Gastrocnemius medialis (tissue), 4 donors: ENCODE results near the gene DYNLT1.

ENCODE experiments used
- POLR2A ChIP-seq, 2 donors: fragments of 450-650 bp; IDR thresholded peaks; one replicate each; pipeline ENCODE4 v1.6.1; 2017; ENCODE audit warnings: antibody characterized with exemption in 2 of 2, mild to moderate bottlenecking in 2 of 2, moderate library complexity in 2 of 2
- TF ChIP-seq, protein P1 (sequence below), 5 experiments: fragments of 450-650 bp in 3 of 5; fragments of 200-600 bp in 2 of 5; sonication (generic) in 2 of 5; IDR thresholded peaks in 4 of 5; conservative IDR thresholded peaks in 1 of 5; 1 replicate in 4 of 5; 2 replicates in 1 of 5; pipeline ENCODE4 v1.5.1; 2016 to 2019; ENCODE audit warnings: antibody characterized with exemption in 5 of 5, mild to moderate bottlenecking in 3 of 5, moderate library complexity in 3 of 5

- TF ChIP-seq POLR2A (IDR thresholded peaks at IDR 0.05), result no peak
- TF ChIP-seq, protein P1, sequence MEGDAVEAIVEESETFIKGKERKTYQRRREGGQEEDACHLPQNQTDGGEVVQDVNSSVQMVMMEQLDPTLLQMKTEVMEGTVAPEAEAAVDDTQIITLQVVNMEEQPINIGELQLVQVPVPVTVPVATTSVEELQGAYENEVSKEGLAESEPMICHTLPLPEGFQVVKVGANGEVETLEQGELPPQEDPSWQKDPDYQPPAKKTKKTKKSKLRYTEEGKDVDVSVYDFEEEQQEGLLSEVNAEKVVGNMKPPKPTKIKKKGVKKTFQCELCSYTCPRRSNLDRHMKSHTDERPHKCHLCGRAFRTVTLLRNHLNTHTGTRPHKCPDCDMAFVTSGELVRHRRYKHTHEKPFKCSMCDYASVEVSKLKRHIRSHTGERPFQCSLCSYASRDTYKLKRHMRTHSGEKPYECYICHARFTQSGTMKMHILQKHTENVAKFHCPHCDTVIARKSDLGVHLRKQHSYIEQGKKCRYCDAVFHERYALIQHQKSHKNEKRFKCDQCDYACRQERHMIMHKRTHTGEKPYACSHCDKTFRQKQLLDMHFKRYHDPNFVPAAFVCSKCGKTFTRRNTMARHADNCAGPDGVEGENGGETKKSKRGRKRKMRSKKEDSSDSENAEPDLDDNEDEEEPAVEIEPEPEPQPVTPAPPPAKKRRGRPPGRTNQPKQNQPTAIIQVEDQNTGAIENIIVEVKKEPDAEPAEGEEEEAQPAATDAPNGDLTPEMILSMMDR (IDR thresholded peaks at IDR 0.05 in 4 of 5, conservative IDR thresholded peaks at IDR 0.05 in 1 of 5), result no peak
These were observed 40.5 kb downstream of the DYNLT1 start for GRCh38 chr6:158604048-158604406.
